GM23338 (cell line): ENCODE measurements around the gene BNC2.

Experiments
- CREB1 ChIP-seq: fragments of 250-450 bp; sonication (Bioruptor Pico); IDR thresholded peaks from 2 replicates; pipeline ENCODE4 v1.5.0; 2020; ENCODE audit warnings: low read depth, mild to moderate bottlenecking, moderate library complexity
- CTCF ChIP-seq, 2 experiments: fragments of 200-600 bp in 1 of 2; sonication (generic) in 1 of 2; conservative IDR thresholded peaks; 2 replicates each; pipeline versions ENCODE4 v1.5.1 to v1.6.1; 2016 to 2017; ENCODE audit warnings: antibody characterized with exemption in 2 of 2, low read depth in 2 of 2, mild to moderate bottlenecking in 2 of 2, moderate library complexity in 1 of 2
- EZH2 ChIP-seq: fragments of 200-600 bp; sonication (generic); IDR thresholded peaks from one replicate; pipeline ENCODE4 v1.8.0; 2017; ENCODE audit warnings: antibody characterized with exemption, mild to moderate bottlenecking, low read depth; ENCODE audit not compliant: unreplicated experiment
- EZH2phosphoT487 ChIP-seq: fragments of 200-600 bp; sonication (generic); IDR thresholded peaks from one replicate; pipeline ENCODE4 v1.8.1; 2018; ENCODE audit warnings: antibody characterized with exemption; ENCODE audit not compliant: unreplicated experiment
- JUNB ChIP-seq: IDR thresholded peaks from one replicate; pipeline ENCODE4 v1.6.1; 2016; ENCODE audit warnings: antibody characterized with exemption; ENCODE audit not compliant: unreplicated experiment
- NANOG ChIP-seq: IDR thresholded peaks from 2 replicates; pipeline ENCODE4 v1.6.1; 2016; ENCODE audit warnings: antibody characterized with exemption, borderline replicate concordance
- POLR2AphosphoS5 ChIP-seq: IDR thresholded peaks from 2 replicates; pipeline ENCODE4 v1.6.1; 2016; ENCODE audit warnings: antibody characterized with exemption, low read depth
- REST ChIP-seq: IDR thresholded peaks from one replicate; pipeline ENCODE4 v1.6.1; 2018; ENCODE audit warnings: antibody characterized with exemption; ENCODE audit not compliant: unreplicated experiment
- STAT1 ChIP-seq: IDR thresholded peaks from one replicate; pipeline ENCODE4 v1.6.1; 2016; ENCODE audit warnings: antibody characterized with exemption; ENCODE audit not compliant: unreplicated experiment
- ZNF114 ChIP-seq: fragments of 250-450 bp; sonication (Bioruptor Pico); IDR thresholded peaks from 2 replicates; pipeline ENCODE4 v1.5.0; 2020; ENCODE audit warnings: mild to moderate bottlenecking, moderate library complexity
- ZNF331 ChIP-seq: fragments of 250-450 bp; sonication (Bioruptor Pico); IDR thresholded peaks from 2 replicates; pipeline ENCODE4 v1.5.0; 2020; ENCODE audit warnings: low read depth, mild to moderate bottlenecking, moderate library complexity
- ZNF462 ChIP-seq: fragments of 250-450 bp; sonication (Bioruptor Pico); IDR thresholded peaks from 2 replicates; pipeline ENCODE4 v1.5.0; 2020; ENCODE audit warnings: mild to moderate bottlenecking, moderate library complexity
- TF ChIP-seq, protein P1 (sequence below): IDR thresholded peaks from 2 replicates; pipeline ENCODE4 v1.6.1; 2016; ENCODE audit warnings: antibody characterized with exemption

- TF ChIP-seq CTCF (conservative IDR thresholded peaks at IDR 0.05; ENCODE audit: low read depth in 2 of 2) (no peak), POLR2AphosphoS5 (no peak), ZNF331 (CRISPR knock-in tag) (no peak), EZH2 (no peak), EZH2phosphoT487 (no peak), REST (no peak), STAT1 (no peak), CREB1 (CRISPR knock-in tag) (no peak), ZNF114 (CRISPR knock-in tag) (no peak), JUNB (no peak), NANOG (no peak), ZNF462 (no peak)
- TF ChIP-seq, protein P1, sequence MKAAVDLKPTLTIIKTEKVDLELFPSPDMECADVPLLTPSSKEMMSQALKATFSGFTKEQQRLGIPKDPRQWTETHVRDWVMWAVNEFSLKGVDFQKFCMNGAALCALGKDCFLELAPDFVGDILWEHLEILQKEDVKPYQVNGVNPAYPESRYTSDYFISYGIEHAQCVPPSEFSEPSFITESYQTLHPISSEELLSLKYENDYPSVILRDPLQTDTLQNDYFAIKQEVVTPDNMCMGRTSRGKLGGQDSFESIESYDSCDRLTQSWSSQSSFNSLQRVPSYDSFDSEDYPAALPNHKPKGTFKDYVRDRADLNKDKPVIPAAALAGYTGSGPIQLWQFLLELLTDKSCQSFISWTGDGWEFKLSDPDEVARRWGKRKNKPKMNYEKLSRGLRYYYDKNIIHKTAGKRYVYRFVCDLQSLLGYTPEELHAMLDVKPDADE: no peak
Observed at GRCh38 chr9:16514131-16514530, 356.3 kb downstream of the BNC2 start.
